Dedifferentiated amniotic fluid mesenchymal stem cell (primary cell): ENCODE results near the gene TCHHL1.

Experiments
- DNase-seq: peaks from one replicate; pipeline ENCODE4 v3.0.0-alpha.2; 2016; ENCODE audit errors: extremely low spot score

TCHHL1 gene

DNA sequence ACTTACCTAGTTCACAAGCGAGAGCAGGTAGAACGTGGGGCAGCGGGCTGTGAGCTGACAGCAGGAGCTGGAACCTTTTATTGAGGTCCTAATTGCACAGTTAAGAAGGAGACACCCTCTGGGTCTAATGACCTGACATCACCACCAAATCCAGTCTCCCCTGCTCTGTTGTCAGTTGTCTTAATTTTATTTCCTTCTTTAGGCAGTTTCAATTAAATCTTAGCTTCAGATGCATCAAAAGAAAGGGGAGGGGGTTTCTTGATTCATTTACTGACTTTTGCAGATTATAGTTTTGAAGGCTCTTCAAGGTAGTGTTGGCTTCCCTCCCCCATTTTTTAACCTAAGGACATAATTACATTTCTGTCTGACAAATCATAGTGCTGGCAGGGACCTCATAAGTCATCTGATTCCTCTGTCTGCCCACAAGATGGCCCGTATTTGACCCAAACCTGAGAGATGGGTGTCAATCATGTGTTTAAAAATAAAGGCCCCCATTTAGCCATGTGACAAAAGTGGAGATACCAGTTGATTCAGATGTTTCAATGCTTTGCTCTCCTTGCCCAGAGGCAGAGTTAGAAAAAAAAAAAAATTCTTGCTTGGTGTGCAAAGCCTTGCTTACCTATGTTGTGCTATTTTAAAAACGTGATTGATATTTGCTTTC, at the start of gene TCHHL1:
TSS of gene TCHHL1 (minus strand) at position 51 of the 661 bp plus-strand sequence. CDS start 921 bp downstream, outside the sequence.
- DNase-seq, result no peak

DNA sequence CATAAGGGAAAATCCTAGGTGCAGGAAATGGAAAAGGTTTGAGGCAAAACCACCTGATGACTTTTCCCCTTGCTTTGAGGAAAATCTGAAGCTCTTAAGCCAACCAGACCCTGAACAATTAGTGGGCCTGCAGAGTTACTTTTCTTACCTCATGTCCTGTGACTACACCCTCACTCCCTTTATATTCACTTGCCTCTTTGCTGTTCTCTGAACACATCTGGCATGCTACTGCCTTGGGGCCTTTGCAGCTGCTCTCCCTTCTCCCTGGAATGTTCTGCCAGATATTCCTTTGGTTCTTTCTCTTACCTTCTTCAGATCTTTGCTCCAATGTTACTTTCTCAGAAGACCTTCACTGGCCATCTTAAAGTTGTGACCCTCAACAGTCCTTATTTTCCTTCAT, 48.4 kb upstream of the TCHHL1 start:
- no peak for DNase-seq

DNA sequence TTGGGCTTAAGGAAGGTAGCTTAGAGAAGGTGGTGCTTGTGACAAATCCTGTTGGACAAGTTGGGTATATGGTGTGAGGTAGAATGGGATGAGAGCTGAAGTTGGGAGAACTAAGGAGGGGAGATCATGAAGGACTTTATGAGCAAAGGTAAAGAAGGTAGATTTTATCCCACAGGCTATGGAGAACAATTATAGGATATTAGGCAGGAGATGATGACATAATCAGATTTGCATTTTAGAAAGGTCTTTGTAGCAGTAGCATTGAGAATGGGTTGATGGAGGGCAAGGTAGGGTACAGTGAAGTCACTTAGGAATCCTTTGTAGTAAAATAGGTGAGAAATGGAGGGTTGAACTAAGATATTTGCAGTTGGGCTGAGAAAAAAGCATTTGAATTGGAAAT, 41.3 kb upstream of the TCHHL1 start:
- DNase-seq, result no peak

DNA sequence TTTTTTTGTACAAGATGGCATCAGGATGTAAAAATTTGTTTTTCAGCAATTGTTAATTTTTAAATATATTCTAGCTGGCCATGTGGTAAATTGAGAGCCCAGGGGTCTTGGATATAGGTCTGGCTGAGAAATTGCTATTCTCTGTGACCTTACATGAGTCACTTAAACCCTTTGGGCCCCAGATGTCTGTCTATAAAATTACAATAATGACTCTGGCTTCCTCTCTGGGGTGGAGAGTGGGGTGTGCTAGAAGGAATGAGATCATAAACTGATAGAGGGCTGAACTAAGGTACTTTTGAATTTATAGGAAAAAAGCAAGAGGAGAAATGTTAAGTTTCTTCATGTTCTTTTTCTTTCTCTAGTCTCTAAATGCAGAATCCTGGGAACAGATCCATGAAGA, 38.8 kb upstream of the TCHHL1 start:
- no peak for DNase-seq

DNA sequence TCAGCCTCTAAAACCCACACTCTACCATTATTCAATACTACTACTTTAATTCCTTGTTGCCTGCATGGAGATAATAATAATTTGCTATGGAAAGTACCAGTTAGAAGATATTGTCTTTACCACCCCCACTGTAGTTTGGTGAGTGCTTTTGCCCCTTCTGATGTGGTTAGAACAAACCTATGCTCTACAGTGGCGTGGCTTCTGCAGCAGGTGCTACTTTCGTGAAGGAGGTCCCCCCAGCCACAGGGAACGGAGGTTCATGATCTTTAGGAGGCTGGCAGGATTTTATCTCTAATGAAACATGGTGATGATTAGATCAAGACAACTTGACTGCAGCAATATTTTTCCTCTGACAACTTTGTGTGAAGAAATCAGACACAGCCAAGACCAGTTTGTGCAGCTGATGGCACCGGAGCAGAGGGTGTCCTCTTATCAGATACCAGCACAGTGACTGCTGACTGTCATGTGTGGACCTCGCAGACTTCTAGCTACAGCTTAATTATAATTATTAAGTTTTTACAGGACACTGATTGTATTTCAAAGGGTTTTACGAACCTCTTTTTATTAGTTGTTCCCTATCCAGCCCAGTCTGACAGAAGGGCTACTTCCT, 37.1 kb upstream of the TCHHL1 start:
- DNase-seq, result no peak

DNA sequence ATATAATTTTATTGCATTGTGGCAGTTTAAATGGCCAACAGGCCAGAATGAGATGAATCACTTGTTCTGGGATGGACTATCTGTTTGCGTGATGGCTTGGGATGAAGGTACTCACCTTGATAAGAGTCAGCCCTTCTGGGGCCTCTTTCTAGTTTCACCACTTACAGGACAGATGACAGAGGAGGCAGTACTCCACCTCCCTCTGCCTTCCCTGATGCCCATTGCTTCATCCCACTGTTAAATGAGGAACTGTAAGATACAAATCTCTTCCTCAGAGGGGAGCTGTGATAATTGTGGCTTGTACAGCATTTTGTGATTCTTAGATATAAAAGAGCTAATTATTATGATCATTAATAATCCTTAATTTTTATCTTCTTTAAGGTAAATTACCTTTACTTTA, 30.1 kb upstream of the TCHHL1 start:
- no peak for DNase-seq

DNA sequence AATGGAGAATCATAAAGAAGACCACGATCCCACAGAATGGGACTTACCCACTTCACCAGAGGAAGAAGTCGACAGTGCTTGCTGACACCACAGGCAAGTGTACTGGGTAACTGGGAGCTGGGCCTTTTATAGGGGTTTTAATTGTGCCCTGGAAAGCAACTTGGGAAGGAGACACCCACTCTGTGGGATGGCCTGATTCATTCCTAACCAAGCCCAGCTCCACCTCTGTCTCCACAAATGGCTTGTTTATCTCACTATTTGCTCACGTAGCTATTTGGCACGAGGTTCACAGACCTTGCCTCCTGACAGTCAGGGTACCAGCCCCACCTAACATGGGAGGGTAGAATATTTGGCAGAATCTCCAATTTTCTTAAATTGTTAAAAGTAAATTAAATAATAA, 26.5 kb upstream of the TCHHL1 start, which contains the start of gene TCHH:
TSS of gene TCHH (minus strand) at position 101 of the 400 bp plus-strand sequence. CDS start 1,364 bp downstream, outside the sequence.
- DNase-seq, result no peak

DNA sequence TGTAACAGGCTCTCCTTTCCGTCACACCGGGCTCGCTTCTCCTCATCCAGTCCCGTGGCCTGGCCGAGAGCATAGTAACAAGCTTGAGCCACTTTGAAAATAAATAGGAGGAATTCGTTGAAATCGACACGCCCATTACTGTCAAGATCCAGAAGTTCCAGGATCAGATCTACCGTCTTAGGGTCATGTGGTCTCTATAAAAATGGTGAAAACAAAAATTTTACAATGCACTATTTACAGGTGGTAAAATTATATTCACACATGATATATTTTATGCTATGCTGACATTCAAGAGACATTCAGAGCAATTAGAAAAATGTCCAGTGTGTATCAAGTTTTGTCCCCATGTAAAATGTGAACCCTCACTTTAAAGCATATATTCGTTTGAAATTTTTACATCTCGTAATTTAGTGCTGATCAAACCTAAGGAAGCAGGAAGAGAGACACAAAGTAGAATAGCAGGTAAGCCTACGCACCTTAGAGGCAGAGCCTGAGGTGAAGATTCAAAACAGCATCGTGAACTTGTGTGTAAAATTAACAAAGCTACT, 24.1 kb upstream of the TCHHL1 start:
- no peak for DNase-seq

DNA sequence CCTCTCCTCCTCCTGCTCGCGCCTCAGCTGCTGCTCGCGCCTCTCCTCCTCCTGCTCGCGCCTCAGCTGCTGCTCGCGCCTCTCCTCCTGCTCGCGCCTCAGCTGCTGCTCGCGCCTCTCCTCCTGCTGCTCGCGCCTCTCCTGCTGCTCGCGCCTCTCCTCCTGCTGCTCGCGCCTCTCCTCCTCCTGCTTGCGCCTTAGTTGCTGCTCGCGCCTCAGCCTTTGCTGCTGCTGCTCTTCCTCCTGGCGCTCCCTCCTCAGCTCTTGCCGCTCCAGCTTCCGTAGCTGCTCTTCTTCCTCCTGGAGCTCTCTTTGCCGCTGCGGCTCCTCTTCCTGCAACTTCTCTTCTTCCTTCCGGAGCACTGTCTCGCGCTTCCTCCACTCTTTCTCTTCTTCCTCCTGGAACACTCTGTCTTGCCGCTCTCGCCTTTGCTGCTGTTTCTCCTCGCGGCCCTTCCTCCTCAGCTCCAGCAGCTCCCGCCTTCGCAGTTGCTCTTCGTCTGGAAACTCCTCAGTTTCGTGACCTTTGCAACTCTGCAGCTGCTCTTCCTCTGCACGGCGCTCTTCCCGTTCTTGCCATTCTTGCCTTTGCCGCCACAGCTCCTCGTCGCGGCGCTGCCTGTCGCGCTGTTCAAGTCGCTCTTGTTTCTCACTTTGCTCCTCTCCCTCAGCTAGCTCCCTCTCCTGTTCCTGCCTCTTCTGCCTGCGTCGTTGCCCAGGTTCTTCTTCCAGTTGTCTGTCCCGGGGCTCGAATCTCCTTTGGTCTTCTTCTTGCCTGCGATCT, 23.4 kb upstream of the TCHHL1 start:
- no peak for DNase-seq

DNA sequence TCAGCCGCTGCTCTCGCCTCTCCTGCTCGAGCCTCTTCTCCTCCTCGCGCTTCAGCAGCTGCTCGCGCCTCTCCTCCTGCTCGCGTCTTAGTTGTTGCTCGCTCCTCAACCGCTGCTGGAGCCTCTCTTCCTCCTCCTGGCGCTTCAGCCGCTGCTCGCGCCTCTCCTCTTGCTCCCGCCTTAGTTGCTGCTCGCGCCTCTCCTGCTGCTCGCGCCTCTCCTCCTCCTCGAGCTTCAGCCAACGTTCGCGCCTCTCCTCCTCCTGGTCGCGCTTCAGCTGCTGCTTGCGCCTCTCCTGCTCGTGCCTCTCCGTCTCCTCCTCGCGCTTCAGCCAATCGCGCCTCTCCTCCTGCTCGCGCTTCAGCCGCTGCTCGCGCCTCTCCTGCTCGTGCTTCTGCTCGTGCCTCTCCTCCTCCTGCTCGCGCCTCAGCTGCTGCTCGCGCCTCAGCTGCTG, 22.7 kb upstream of the TCHHL1 start:
- DNase-seq, result no peak

DNA sequence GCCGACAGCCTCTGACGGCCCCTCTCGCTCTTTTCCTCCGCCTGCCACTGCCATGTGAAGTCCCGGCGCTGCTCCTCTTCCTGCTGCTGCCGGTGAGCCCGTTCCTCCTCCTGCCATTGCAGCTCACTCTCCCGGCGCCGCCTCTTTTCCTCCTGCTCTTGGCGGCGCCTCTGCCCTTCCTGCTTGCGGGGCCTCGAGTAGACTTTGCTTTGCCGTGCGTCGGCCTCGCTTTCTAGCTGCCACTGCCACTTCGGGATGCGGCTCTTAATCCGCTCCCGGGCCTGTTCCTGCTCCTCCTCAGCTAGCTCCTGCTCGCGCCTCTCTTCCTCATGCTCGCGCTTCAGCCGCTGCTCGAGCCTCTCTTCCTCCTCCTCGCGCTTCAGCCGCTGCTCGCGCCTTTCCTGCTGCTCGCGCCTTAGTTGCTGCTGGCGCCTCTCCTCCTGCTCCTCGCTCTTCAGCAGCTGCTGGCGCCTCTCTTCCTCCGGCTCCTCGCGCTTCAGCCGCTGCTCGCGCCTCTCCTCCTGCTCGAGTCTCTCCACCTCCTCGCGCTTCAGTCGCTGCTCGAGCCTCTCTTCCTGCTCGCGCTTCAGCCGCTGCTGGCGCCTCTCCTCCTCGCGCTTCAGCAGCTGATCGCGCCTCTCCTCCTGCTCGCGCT, 22.1 kb upstream of the TCHHL1 start:
- DNase-seq, result no peak

DNA sequence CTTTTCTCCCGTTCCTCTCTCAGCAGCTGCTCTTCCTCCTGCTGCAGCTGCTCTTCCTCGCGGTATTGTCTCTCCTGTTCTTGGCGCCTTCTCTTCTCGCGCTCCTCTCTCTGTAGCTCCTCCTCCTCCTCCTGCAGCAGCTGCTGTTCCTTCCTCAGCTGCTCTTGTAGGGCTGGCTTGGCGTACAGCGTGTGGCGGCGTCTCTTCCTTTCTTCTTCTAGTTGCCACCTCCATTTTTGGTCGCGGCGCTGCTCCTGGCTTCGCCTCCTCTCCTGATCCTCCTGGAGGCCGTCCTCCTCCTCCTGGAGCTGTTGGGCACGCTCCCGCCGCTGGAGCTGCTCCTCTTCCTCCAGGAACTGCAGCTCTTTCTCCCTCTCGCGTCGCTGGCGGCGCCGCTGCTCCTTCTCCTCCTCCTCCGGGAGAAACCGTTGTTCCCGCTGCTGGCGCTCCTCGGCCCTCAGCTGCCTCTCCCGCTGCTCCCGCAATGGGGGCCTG, 21.5 kb upstream of the TCHHL1 start:
- no peak for DNase-seq

DNA sequence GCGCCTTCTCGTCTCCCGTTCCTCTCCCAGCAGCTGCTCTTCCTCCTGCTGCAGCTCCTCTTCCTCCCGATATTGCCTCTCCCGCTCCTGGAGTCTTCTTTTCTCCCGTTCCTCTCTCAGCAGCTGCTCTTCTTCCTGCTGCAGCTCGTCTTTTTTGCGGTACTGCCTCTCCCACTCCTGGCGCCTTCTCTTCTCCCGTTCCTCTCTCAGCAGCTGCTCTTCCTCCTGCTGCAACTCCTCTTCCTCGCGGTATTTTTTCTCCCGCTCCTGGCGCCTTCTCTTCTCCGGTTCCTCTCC, 21.1 kb upstream of the TCHHL1 start:
- no peak for DNase-seq

DNA sequence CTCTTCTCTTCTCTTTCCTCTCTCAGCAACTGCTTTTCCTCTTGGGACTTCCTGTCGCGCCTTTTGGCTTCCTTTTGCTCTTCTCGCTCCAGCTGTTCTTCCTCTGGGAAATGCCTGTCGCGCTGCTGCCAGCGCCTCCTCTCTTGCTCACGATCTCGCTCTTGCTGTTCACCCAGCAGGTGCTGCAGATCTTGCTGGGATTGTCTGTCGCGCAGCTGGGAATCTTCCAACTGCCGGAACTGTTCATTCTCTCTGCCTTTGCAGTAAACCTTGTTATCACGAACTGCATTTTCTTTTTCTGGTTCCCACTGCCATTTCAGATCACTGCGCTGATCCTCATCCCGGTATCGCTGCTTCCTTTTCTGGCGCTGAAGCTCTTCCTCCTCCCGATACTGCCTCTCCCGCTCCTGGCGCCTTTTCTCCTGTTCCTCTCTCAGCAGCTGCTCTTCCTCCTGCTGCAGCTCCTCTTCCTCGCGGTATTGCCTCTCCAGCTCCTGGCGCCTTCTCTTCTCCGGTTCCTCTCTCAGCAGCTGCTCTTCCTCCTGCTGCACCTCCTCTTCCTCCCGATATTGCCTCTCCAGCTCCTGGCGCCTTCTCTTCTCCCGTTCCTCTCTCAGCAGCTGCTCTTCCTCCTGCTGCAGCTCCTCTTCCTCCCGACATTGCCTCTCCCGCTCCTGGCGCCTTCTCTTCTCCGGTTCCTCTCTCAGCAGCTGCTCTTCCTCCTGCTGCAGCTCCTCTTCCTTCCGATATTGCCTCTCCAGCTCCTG, 20.6 kb upstream of the TCHHL1 start:
- DNase-seq, result no peak

DNA sequence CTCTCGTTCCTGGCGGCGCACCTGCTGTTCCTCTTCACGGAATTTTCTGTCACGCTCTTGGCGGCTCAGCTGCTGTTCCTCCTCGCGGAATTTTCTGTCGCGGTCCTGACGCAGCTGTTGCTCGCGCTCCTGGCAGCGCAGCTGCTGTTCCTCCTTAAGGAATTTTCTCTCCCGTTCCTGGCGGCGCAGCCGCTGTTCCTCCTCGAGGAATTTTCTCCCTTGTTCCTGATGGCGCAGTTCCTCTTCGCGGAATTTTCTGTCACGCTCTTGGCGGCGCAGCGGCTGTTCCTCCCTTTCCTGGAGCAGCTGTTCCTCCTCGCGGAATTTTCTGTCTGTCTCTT, 20.0 kb upstream of the TCHHL1 start:
- DNase-seq, result no peak

DNA sequence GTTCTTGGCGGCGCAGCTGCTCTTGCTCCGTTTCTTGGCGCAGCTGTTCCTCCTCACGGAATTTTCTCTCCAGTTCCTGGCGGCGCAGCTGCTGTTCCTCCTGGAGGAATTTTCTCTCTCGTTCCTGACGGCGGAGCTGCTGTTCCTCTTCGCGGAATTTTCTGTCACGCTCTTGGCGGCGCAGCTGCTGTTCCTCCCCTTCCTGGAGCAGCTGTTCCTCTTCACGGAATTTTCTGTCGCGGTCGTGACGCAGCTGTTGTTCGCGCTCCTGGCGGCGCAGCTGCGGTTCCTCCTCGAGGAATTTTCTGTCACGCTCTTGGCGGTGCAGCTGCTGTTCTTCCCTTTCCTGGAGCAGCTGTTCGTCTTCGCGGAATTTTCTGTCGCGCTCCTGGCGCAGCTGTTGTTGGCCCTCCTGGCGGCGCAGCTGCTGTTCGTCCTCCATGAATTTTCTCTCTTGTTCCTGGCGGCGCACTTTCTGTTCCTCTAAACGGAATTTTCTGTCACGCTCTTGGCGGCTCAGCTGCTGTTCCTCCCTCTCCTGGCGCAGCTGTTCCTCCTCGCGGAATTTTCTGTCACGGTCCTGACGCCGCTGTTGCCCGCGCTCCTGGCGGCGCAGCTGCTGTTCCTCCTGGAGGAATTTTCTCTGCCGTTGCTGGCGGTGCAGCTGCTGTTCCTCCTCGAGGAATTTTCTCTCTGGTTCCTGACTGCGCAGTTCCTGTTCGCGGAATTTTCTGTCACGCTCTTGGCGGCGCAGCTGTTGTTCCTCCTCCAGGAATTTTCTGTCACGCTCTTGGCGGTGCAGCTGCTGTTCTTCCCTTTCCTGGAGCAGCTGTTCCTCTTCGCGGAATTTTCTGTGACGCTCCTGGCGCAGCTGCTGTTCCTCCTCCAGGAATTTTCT, 19.4 kb upstream of the TCHHL1 start:
- no peak for DNase-seq

DNA sequence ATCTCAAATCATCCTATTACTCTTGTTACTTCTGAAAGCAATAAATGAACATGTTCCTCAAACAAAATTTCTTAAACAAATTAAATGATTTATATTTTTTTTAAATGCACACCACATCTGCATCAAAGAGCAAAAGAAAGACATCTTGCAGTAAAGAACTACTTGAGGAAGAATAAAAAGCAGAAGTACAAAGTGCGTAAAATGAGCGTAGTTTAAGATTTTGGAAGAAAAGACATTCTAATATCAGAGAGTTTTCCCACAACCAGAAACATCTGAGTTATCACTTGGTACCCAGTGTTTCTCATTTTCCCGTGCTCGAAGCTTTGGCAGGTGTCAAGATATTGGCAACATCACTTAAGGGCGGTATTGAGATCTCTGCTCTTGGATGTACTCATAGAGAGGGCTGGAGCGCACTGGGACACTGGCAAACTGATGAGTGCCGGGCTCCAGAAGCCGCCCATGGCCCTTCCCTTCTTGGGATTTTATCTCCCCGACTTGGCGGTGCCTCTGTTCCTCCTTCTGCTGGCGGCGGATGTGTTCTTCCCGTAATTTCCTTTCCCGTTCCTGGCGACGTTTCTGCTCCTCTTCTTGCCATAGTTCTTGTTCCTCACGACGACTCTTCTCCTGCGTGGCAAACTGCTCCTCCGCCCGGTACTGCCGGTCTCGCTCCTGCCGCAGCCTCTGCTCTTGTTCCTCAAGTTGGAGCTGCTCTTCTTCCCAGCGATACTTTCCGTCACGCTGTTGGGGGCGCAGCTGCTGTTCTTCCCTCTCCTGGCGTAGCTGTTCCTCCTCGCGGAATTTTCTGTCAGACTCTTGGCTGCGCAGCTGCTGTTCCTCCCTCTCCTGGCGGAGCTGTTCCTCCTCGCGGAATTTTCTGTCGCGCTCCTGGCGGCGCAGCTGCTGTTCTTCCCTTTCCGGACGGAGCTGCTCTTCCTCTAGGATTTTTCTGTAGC, 18.4 kb upstream of the TCHHL1 start:
- DNase-seq, result no peak

DNA sequence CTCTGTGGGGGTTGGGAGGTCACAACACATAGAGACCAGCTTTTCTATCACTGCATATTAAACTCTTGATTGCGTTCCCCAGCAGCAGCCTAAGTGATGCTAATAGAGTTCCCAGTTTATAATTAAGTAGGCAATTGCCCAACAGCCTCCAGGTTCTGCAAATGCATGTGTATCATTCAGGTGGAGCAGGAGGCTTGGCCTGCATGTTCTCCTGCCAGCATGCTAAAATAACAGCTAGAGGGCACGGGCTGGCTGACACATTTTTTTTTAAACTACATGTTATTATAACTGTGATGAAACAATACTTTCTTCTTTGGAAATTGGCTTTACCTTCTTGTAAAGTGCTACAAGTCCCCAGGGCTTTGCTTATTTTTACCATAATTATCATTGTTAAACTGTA, 16.0 kb upstream of the TCHHL1 start:
- DNase-seq, result no peak

DNA sequence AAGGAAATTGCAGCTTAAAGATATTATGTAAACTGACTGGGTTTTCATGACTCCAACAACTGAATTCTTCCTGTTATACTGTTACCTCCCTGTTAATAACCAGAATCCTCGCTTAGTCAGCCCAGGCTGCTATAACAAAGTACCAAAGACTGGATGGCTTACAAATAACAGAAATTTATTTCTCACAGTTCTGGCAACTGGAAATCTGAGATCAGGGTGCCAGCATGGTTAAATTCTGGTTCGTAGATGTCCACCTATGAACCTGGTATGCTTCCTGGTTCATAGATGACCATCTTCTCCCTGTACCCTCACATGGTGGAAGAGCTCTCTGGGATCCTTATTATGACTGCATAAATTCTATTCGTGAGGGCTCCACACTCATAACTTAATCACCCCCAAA, 8.1 kb upstream of the TCHHL1 start:
- DNase-seq, result no peak
